H1 (cell line): ENCODE data around the gene RAB11B. TPM values are rescaled to one million over a fixed set of nuclear protein-coding genes. Genes with fewer than 3 reads are reported as not detected.

Experiments
- CTCF ChIA-PET: fragments of 300-600 bp; sonication (Branson Sonifier 250); formaldehyde crosslinking; loops from one replicate; lab custom pipeline; 2021; ENCODE audit not compliant: partially characterized antibody; lab: Charles Lee
- POLR2A ChIA-PET: fragments of 300-600 bp; sonication (Branson Sonifier 250); formaldehyde crosslinking; loops from one replicate; lab custom pipeline; 2021; ENCODE audit warnings: inconsistent platforms; ENCODE audit not compliant: partially characterized antibody; lab: Charles Lee
- DNase-seq, 2 experiments: peaks; one replicate each; pipeline versions ENCODE4 v3.0.0 to v3.0.0-alpha.2; 2010 to 2022; ENCODE audit warnings: low spot score in 2 of 2, low read depth in 1 of 2, mixed read lengths in 1 of 2
- FAIRE-seq: peaks from 2 replicates; lab custom pipeline; 2011; peaks lifted over from hg19 to GRCh38; lab: Jason Lieb, UNC
- H2AFZ ChIP-seq: 2 replicates; pipeline ENCODE4 v1.8.1; 2012; ENCODE audit warnings: low read length, inconsistent platforms
- H2AK5ac ChIP-seq: 2 replicates; pipeline ENCODE4 v1.6.1; 2013; ENCODE audit warnings: low read depth, low read length
- H2BK120ac ChIP-seq: replicated peaks from 2 replicates; pipeline ENCODE3; 2013; ENCODE audit warnings: low read depth, low read length, inconsistent platforms
- H2BK12ac ChIP-seq: 2 replicates; pipeline ENCODE4 v1.6.1; 2013; ENCODE audit warnings: low read depth, low read length
- H2BK15ac ChIP-seq: 2 replicates; pipeline ENCODE4 v1.6.1; 2013; ENCODE audit warnings: low read length
- H2BK20ac ChIP-seq: 2 replicates; pipeline ENCODE4 v1.6.1; 2013; ENCODE audit warnings: low read length
- H2BK5ac ChIP-seq: 2 replicates; pipeline ENCODE4 v1.6.1; 2013; ENCODE audit warnings: low read depth, low read length
- H3K14ac ChIP-seq: 2 replicates; pipeline ENCODE4 v1.6.1; 2013; ENCODE audit warnings: inconsistent platforms; ENCODE audit not compliant: insufficient read length
- H3K18ac ChIP-seq: 2 replicates; pipeline ENCODE4 v1.6.1; 2013; ENCODE audit warnings: low read length; ENCODE audit errors: extremely low read depth
- H3K23ac ChIP-seq: 2 replicates; pipeline ENCODE4 v1.6.1; 2013; ENCODE audit warnings: inconsistent platforms; ENCODE audit not compliant: insufficient read length
- H3K23me2 ChIP-seq: 2 replicates; pipeline ENCODE4 v1.6.1; 2013; ENCODE audit warnings: low read depth, low read length
- H3K27ac ChIP-seq: 2 replicates; pipeline ENCODE4 v1.6.1; 2011; ENCODE audit warnings: low read depth, low read length, inconsistent platforms
- H3K27me3 ChIP-seq, 4 experiments: replicated peaks in 1 of 4; 1 replicate in 1 of 4; 2 replicates in 3 of 4; pipeline versions ENCODE4 v1.6.1 to v1.8.1; 2011 to 2013; ENCODE audit warnings: low read length in 3 of 4, mild to moderate bottlenecking in 3 of 4, inconsistent platforms in 2 of 4, mixed read lengths in 2 of 4, moderate library complexity in 1 of 4; ENCODE audit not compliant: control insufficient read depth in 3 of 4, insufficient read depth in 3 of 4; ENCODE audit errors: extremely low read depth in 1 of 4
- H3K36me3 ChIP-seq, 4 experiments: 2 replicates each; pipeline versions ENCODE4 v1.6.1 to v1.8.1; 2011 to 2013; ENCODE audit warnings: mild to moderate bottlenecking in 4 of 4, low read length in 3 of 4, moderate library complexity in 2 of 4, control low read depth in 1 of 4, inconsistent platforms in 1 of 4; ENCODE audit not compliant: insufficient read depth in 4 of 4, control insufficient read depth in 2 of 4
- H3K4ac ChIP-seq: replicated peaks from 2 replicates; pipeline ENCODE3; 2013; ENCODE audit warnings: low read length, low read depth, mixed read lengths, inconsistent platforms; ENCODE audit not compliant: insufficient read length
- H3K4me1 ChIP-seq, 4 experiments: replicated peaks in 1 of 4; 1 replicate in 1 of 4; 2 replicates in 3 of 4; pipeline versions ENCODE4 v1.6.1 to v1.8.1; 2011 to 2013; ENCODE audit warnings: low read length in 3 of 4, inconsistent platforms in 2 of 4, mixed read lengths in 1 of 4; ENCODE audit not compliant: insufficient read depth in 4 of 4, control insufficient read depth in 3 of 4
- H3K4me2 ChIP-seq, 2 experiments: 2 replicates each; pipeline versions ENCODE4 v1.6.1 to v1.8.1; 2011 to 2013; ENCODE audit warnings: low read depth in 2 of 2, low read length in 2 of 2, control low read depth in 1 of 2, inconsistent platforms in 1 of 2, mild to moderate bottlenecking in 1 of 2; ENCODE audit not compliant: insufficient read depth in 1 of 2
- H3K4me3 ChIP-seq, 4 experiments: fragments of 200-600, 300-600 bp in 1 of 4; sonication (generic), shearing (Covaris generic), sonication (Bioruptor Twin) in 1 of 4; 2 replicates each; pipeline versions ENCODE4 v1.5.1 to v1.8.1; 2011 to 2016; ENCODE audit warnings: low read length in 4 of 4, low read depth in 3 of 4, control low read depth in 2 of 4, inconsistent platforms in 2 of 4, mild to moderate bottlenecking in 2 of 4, mixed read lengths in 1 of 4, moderate library complexity in 1 of 4; ENCODE audit not compliant: insufficient read depth in 2 of 4; ENCODE audit errors: extremely low read depth in 1 of 4
- H3K56ac ChIP-seq: replicated peaks from 2 replicates; pipeline ENCODE3; 2013; ENCODE audit warnings: low read depth, mild to moderate bottlenecking, mixed read lengths, low read length, inconsistent platforms; ENCODE audit not compliant: insufficient read length
- H3K79me1 ChIP-seq: 2 replicates; pipeline ENCODE4 v1.6.1; 2013; ENCODE audit warnings: low read depth, low read length, control low read depth
- H3K79me2 ChIP-seq, 2 experiments: 2 replicates each; pipeline versions ENCODE4 v1.6.1 to v1.8.1; 2012 to 2013; ENCODE audit warnings: low read length in 2 of 2, mild to moderate bottlenecking in 2 of 2, inconsistent platforms in 1 of 2; ENCODE audit not compliant: insufficient read depth in 2 of 2, control insufficient read depth in 1 of 2
- H3K9ac ChIP-seq, 4 experiments: replicated peaks in 1 of 4; 1 replicate in 1 of 4; 2 replicates in 3 of 4; pipeline versions ENCODE4 v1.6.1 to v1.8.1; 2011 to 2013; ENCODE audit warnings: low read depth in 3 of 4, low read length in 3 of 4, control low read depth in 2 of 4, mild to moderate bottlenecking in 2 of 4, moderate library complexity in 2 of 4, inconsistent platforms in 1 of 4; ENCODE audit errors: extremely low read depth in 1 of 4
- H3K9me3 ChIP-seq, 2 experiments: 2 replicates each; pipeline versions ENCODE4 v1.6.1 to v1.8.1; 2012 to 2013; ENCODE audit warnings: mild to moderate bottlenecking in 2 of 2, moderate library complexity in 2 of 2, control low read depth in 1 of 2, inconsistent platforms in 1 of 2, low read depth in 1 of 2, low read length in 1 of 2, mixed read lengths in 1 of 2; ENCODE audit not compliant: insufficient read depth in 2 of 2
- H4K20me1 ChIP-seq, 2 experiments: replicated peaks in 1 of 2; 2 replicates each; pipeline versions ENCODE3 to v1.8.1; 2011 to 2013; ENCODE audit warnings: inconsistent platforms in 2 of 2, low read length in 2 of 2, mild to moderate bottlenecking in 1 of 2; ENCODE audit not compliant: insufficient read depth in 2 of 2, control insufficient read depth in 1 of 2
- H4K5ac ChIP-seq: 2 replicates; pipeline ENCODE4 v1.6.1; 2013; ENCODE audit warnings: low read length, low read depth, mixed read lengths, inconsistent platforms; ENCODE audit not compliant: insufficient read length
- H4K8ac ChIP-seq: 2 replicates; pipeline ENCODE4 v1.8.0; 2013; ENCODE audit warnings: mild to moderate bottlenecking, moderate library complexity, low read length, inconsistent platforms; ENCODE audit not compliant: insufficient read depth; ENCODE audit errors: extremely low read depth
- H4K91ac ChIP-seq: replicated peaks from 2 replicates; pipeline ENCODE3; 2013; ENCODE audit warnings: low read length, mixed read lengths, inconsistent platforms; ENCODE audit not compliant: insufficient read length
- BRCA1 ChIP-seq: IDR thresholded peaks from 2 replicates; pipeline ENCODE4 v1.6.1; 2012; ENCODE audit warnings: low read depth, low read length, improper control_type of control experiment
- FOSL1 ChIP-seq: IDR thresholded peaks from 2 replicates; pipeline ENCODE4 v1.6.1; 2011; ENCODE audit warnings: mild to moderate bottlenecking, low read depth, low read length, moderate library complexity; ENCODE audit not compliant: insufficient read depth
- GTF2F1 ChIP-seq: IDR thresholded peaks from 2 replicates; pipeline ENCODE4 v1.6.1; 2012; ENCODE audit warnings: low read depth, low read length, improper control_type of control experiment, borderline replicate concordance
- PHF8 ChIP-seq: fragments of 200-600 bp; sonication (generic); conservative IDR thresholded peaks from 2 replicates; pipeline ENCODE4 v1.7.1; 2012; ENCODE audit warnings: low read depth, mild to moderate bottlenecking, inconsistent platforms, low read length, moderate library complexity
- RNF2 ChIP-seq: fragments of 200-900, 300-1000 bp; sonication (generic); IDR thresholded peaks from 2 replicates; pipeline ENCODE4 v1.7.1; 2016; ENCODE audit warnings: borderline replicate concordance, low read depth, mild to moderate bottlenecking, antibody characterized with exemption, low read length; ENCODE audit not compliant: poor library complexity, severe bottlenecking; ENCODE audit errors: missing control alignments
- USF2 ChIP-seq: IDR thresholded peaks from 2 replicates; pipeline ENCODE4 v1.6.1; 2011; ENCODE audit warnings: low read length, improper control_type of control experiment
- WGBS, 2 experiments: shearing (Covaris generic) in 1 of 2; methylation state at CpG; one replicate each; pipeline versions ENCODE4 v1.1.6 to v1.1.7; 2013 to 2015; ENCODE audit warnings: low lambda C conversion rate in 2 of 2, mixed read lengths in 2 of 2, inconsistent platforms in 1 of 2, low coverage in 1 of 2, missing lambda C conversion rate in 1 of 2; ENCODE audit not compliant: insufficient replicate concordance in 2 of 2, insufficient coverage in 1 of 2, insufficient read length in 1 of 2; ENCODE audit errors: extremely low coverage in 1 of 2, missing lambda C conversion rate in 1 of 2; 5-methylcytosine and 5-hydroxymethylcytosine counted together
- polyA plus RNA-seq, 7 experiments: library from polyadenylated mRNA; depleted of rRNA in 3 of 7; stranded (reverse) in 5 of 7; unstranded in 2 of 7; fragments of >200 nt in 5 of 7; fragments of 200-250 nt in 2 of 7; gene quantifications; 1 replicate in 5 of 7; 2 replicates in 1 of 7; 4 replicates in 1 of 7; pipeline versions ENCODE4 v1.2.1 to v1.2.3, GENCODE V29; 2011 to 2013; ENCODE audit warnings: missing spikeins in 2 of 7, mixed read lengths in 2 of 7
- total RNA-seq: library from RNA; stranded (reverse); fragmentation: NEBNext Ultra II Directional; extraction: Animal tissue kit (Norgen Biotek cat#: 25700); gene quantifications from 2 replicates; pipeline ENCODE4 v1.2.1, GENCODE V29; 2021

The RAB11B gene
- total and polyA plus RNA-seq, 2 of the 8 experiments (the other 6 are each of a cell fraction or from before 2014, with no cell fraction given): 50.2 to 85.8 TPM

GRCh38 chr19:8421484-8422461, 31.6 kb downstream of the RAB11B start:
- Histone ChIP-seq H3K4ac (no peak overlapping the region), H3K79me2 (no peaks in the 10 kb centered on the region), H3K14ac (no peak overlapping the region), H3K23ac (no peak overlapping the region), H4K20me1 (no peaks in the 10 kb centered on the region), H3K27me3 (no peaks in the 10 kb centered on the region), H2AK5ac (no peak overlapping the region), H4K91ac (no peak overlapping the region), H2BK5ac (no peak overlapping the region), H2BK12ac (no peak overlapping the region), H3K4me1 (peaks cover 0 to 2% (median 0%) of the 10 kb centered on the region in 4 experiments; a peak in 1 of 7 replicates), H3K27ac (no peak overlapping the region), H2BK15ac (no peak overlapping the region), H3K56ac (no peak overlapping the region), H2BK20ac (no peak overlapping the region), H3K18ac (no peak overlapping the region), H3K23me2 (no peaks in the 10 kb centered on the region), H3K9me3 (no peaks in the 10 kb centered on the region), H4K5ac (no peak overlapping the region), H2BK120ac (no peak overlapping the region), H4K8ac (no peak overlapping the region), H3K4me3 (no peak overlapping the region), H3K9ac (no peak overlapping the region), H3K36me3 (no peaks in the 10 kb centered on the region), H2AFZ (no peak overlapping the region), H3K79me1 (no peaks in the 10 kb centered on the region), H3K4me2 (no peak overlapping the region)
- FAIRE-seq: no peak
- POLR2A ChIA-PET: interaction anchor here (1.0 to 1.5 kb wide), 3 partner anchors 15 to 114 kb away, joined by 3 to 5 read pairs (median 4); no protein-coding TSS in a partner anchor
- no peak for DNase-seq
- CTCF ChIA-PET: interaction anchor here (0.6 to 1.6 kb wide), 8 partner anchors 10 to 169 kb away, joined by 3 to 6 read pairs (median 3); no protein-coding TSS in a partner anchor
- WGBS, 2 experiments: 95% methylated on average over 28 of the region's 28 CpGs; no CpG with 5 or more reads in 1 of the 2 experiments
- no peak for TF ChIP-seq GTF2F1
- TF ChIP-seq RNF2: no peak
- TF ChIP-seq BRCA1: no peak
- no peak for TF ChIP-seq PHF8
- TF ChIP-seq FOSL1: no peak
- TF ChIP-seq USF2: no peak
